K562 (cell line): ENCODE measurements around the gene DAPK3. TPM values are rescaled to one million over a fixed set of nuclear protein-coding genes. Genes with fewer than 3 reads are reported as not detected.

Source experiments
- E2F3 ChIP-seq: fragments of 250-450 bp; sonication (Bioruptor Pico); IDR thresholded peaks from 2 replicates; pipeline ENCODE4 v1.4.0; 2020; ENCODE audit warnings: mild to moderate bottlenecking
- ETS1 ChIP-seq: conservative IDR thresholded peaks from 2 replicates; pipeline ENCODE4 v1.6.1; 2011; ENCODE audit warnings: low read depth, mild to moderate bottlenecking, low read length; ENCODE audit not compliant: control insufficient read depth
- NBN ChIP-seq: fragments of 450-650 bp; IDR thresholded peaks from 2 replicates; pipeline ENCODE4 v1.6.1; 2016; ENCODE audit warnings: low read depth, mild to moderate bottlenecking
- POLR2AphosphoS2 ChIP-seq: IDR thresholded peaks from 2 replicates; pipeline ENCODE4 v1.6.1; 2012; ENCODE audit warnings: low read length, improper control_type of control experiment
- POLR2B ChIP-seq: fragments of 450-650 bp; IDR thresholded peaks from 2 replicates; pipeline ENCODE4 v1.6.1; 2018; ENCODE audit warnings: low read depth; ENCODE audit not compliant: partially characterized antibody
- SMARCE1 ChIP-seq: fragments of 450-650 bp; IDR thresholded peaks from 2 replicates; pipeline ENCODE4 v1.7.1; 2016; ENCODE audit warnings: mild to moderate bottlenecking
- TCFL5 ChIP-seq: fragments of 250-450 bp; sonication (Bioruptor Pico); conservative IDR thresholded peaks from 2 replicates; pipeline ENCODE4 v1.6.1; 2021; ENCODE audit warnings: mild to moderate bottlenecking, moderate library complexity, matching md5 sums
- TRIM25 ChIP-seq: fragments of 450-650 bp; IDR thresholded peaks from 2 replicates; pipeline ENCODE4 v1.7.0; 2016; ENCODE audit warnings: borderline replicate concordance
- ZBTB49 ChIP-seq: sonication (generic); formaldehyde crosslinking; IDR thresholded peaks from 2 replicates; pipeline ENCODE4 v1.8.0; 2022; ENCODE audit warnings: missing genetic modification reagents, mild to moderate bottlenecking, borderline replicate concordance
- ZNF280A ChIP-seq: fragments of 450-650 bp; IDR thresholded peaks from 2 replicates; pipeline ENCODE4 v1.6.1; 2018; ENCODE audit warnings: mild to moderate bottlenecking, low read depth; ENCODE audit not compliant: partially characterized antibody
- ZNF3 ChIP-seq: fragments of 250-450 bp; sonication (Bioruptor Pico); IDR thresholded peaks from 2 replicates; pipeline ENCODE4 v1.5.0; 2021; ENCODE audit warnings: mild to moderate bottlenecking, moderate library complexity
- ZNF449 ChIP-seq: fragments of 250-450 bp; sonication (Bioruptor Pico); IDR thresholded peaks from 2 replicates; pipeline ENCODE4 v1.8.0; 2022; ENCODE audit warnings: moderate library complexity, mild to moderate bottlenecking, inconsistent platforms
- ZSCAN29 ChIP-seq: fragments of 450-650 bp; IDR thresholded peaks from 2 replicates; pipeline ENCODE4 v1.6.1; 2017
- polyA plus RNA-seq, 8 experiments: library from polyadenylated mRNA; depleted of rRNA in 4 of 8; stranded (reverse) in 5 of 8; unstranded in 3 of 8; fragments of >200 nt; fragmentation: Nextera tagmentation in 2 of 8; fragmentation: Illumina TruSeq in 1 of 8; extraction: Ambion mirVana in 2 of 8; extraction: Trizol in 1 of 8; gene quantifications; 2 replicates each; pipeline versions ENCODE4 v1.2.1 to v1.2.3, GENCODE V29; 2011 to 2014; ENCODE audit warnings: inconsistent platforms in 1 of 8, missing spikeins in 1 of 8
- total RNA-seq, 7 experiments: library from RNA; depleted of rRNA in 6 of 7; stranded (reverse); fragments of >200 nt in 6 of 7; fragmentation: Illumina TruSeq in 2 of 7; extraction: Trizol in 2 of 7; gene quantifications; 2 replicates each; pipeline versions ENCODE4 v1.2.1 to v1.2.3, GENCODE V29; 2011 to 2021; ENCODE audit warnings: low replicate concordance in 1 of 7

Gene DAPK3
- total and polyA plus RNA-seq, 9 of the 15 experiments (the other 6 are each of a cell fraction or from before 2014, with no cell fraction given) = 0.14 to 63.4 (median 25.0) TPM

GRCh38 chr19:3984908-3985642 lies 14.2 kb upstream of the DAPK3 start, which contains the start of gene EEF2 (continued):
- no peak for TF ChIP-seq TRIM25
- TF ChIP-seq TCFL5 (CRISPR knock-in tag) = no peak
- TF ChIP-seq ETS1 = peak; percentile 72
- TF ChIP-seq SMARCE1 = no peak
- TF ChIP-seq ZBTB49 = peak; percentile 77
- 0 out of 2 replicates have a peak, but pooled peaks have one; percentile 30 for TF ChIP-seq ZSCAN29
- TF ChIP-seq POLR2B = peak; percentile 99
- peak; percentile 54; the same call in 1 of the 2 replicates for TF ChIP-seq NBN
- TF ChIP-seq ZNF280A = no peak
- TF ChIP-seq ZNF449 (CRISPR knock-in tag) = no peak
- peak; percentile 86; the same call in 1 of the 2 replicates for TF ChIP-seq POLR2AphosphoS2
- no peak for TF ChIP-seq E2F3 (CRISPR knock-in tag)
- TF ChIP-seq ZNF3 = no peak
